GM18907 (cell line): Measurements from ENCODE around the gene C5orf47.

Experiments used
- ATAC-seq: cut with Tn5 transposase; IDR thresholded peaks from one replicate; pipeline ENCODE4 v1.9.1; 2021; ENCODE audit warnings: mild to moderate bottlenecking, moderate library complexity; ENCODE audit not compliant: unreplicated experiment

C5orf47 gene

DNA sequence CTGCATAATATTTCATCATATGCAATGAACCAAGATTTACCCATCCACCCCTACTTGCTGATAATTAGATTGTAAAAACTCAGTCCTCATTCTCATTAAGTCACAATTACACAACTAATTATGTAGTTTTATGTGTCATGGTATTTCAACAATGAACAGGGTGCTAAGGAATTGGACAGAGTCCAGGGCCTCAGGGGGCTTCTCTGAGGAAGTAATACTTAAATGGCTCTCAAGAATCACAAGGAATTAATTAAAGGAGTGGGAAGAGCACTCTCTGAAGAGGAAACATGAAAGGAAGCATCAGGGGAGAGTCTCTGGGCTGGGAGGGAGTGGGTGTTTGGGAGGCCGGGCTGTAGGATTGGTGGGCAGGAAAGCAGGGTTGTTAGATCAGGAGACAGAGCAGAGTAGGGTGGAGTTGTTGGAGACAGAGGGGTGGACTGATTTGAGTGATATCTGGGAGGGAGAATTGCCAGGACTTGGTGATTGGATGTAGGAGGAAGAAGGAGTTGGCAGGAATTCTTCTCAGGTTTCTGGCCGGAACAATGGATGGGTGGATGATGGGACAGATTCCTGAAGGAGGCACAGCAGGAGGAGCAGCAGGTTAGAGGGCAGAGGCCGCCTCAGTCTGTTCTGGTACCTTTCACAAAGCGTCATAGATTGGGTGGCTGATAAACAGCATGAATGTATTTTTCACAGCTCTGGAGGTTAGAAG is 33.6 kb downstream of the C5orf47 start:
- no peak for ATAC-seq

DNA sequence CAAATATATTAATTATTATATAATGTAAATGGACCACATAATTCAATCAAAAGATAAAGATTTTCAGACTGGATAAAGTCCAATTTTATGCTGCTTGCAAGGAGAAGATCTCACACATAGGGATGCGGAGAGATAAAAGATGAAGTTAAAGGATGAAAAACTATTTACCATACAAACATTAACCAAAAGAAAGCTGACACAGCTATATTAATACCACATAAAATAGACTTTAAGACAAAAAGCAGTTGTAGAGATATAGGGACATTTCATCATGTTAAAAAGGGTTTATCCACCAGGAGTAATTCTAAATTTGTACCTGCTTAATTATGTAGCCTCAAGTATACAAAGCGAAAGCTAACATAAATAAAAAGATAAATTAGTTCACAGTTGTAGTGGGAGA is 41.3 kb downstream of the C5orf47 start:
- no peak for ATAC-seq

DNA sequence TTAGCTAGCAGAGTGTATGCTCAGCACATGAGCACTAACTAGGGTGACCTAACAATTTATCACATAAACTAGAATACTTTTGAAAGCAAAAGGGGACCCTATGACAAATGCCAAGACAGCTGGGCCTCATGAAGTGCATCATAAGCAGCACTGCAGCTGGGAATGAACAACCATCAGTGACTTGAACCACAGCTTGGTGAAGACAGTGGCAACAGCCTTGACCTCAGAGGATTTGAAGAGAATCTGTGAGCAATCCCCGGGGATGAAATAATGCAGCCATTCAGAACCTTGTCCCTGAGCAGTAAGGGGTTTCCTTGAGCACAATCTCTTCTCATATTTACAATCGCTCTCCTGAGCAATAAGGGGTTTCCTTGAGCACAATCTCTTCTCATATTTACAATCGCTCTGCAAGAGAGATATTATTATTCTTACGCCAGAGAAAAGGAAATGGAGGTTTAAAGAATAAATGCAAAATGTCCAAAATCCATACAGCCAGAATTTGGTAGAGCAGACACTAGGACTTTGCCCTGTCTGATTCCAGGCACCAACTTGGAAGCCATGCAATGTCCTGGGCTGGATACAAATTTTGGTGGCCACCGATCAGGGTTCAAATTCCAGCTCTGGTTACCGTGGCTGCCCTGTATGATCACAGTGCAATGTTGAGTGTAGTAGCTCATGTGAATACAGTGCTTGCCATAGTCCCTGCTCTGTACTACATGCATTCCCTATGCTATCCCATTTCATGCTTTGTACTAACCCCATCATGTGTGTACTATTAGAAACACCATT is 55.7 kb downstream of the C5orf47 start:
- no peak for ATAC-seq

DNA sequence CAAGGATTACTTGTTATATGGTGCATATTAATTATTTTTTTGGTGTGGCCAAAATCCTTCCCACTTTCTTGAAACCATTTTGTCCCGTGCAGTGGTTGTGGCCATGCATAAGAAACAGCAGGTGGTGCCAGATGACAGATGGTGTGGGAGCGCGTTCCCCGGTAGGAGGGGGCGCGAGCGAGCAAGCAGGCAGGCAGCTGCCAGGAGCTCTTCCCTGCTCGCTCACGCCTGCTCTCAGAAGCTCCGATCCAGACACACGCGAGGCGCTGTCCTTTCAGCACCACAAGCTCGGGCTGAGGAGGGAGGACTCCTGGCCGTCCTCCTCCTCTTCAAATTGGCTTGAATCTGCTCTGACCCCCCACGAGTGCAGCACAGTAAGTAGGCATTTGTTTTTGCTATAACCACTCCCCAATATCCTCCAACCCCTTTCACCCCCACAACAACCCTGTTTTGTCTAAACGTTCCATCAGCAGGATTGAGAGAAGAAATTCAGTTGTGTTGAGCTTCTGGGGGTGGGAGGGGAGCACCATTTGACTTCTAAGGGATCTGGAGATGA is 56.6 kb downstream of the C5orf47 start, which contains the start of gene NSG2:
NSG2 (plus strand) TSS at position 237 of the 556 bp plus-strand sequence. CDS start 1,050 bp downstream, outside the sequence.
- peak; percentile 89 for ATAC-seq

DNA sequence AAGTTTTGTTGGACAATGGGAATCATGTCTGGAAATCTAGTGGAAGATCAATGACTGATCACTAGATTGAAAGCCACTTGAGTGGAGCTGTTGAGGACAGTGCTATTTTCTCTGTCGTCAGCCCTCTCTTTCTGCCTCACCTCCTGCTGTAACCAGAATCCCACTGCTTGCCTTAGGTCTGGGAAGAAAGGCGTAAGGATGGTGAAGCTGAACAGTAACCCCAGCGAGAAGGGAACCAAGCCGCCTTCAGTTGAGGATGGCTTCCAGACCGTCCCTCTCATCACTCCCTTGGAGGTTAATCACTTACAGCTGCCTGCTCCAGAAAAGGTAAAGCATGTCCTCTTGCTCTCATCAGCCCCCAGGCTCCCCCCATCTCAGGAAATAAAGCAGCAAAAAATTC is 57.6 kb downstream of the C5orf47 start:
- no peak for ATAC-seq

DNA sequence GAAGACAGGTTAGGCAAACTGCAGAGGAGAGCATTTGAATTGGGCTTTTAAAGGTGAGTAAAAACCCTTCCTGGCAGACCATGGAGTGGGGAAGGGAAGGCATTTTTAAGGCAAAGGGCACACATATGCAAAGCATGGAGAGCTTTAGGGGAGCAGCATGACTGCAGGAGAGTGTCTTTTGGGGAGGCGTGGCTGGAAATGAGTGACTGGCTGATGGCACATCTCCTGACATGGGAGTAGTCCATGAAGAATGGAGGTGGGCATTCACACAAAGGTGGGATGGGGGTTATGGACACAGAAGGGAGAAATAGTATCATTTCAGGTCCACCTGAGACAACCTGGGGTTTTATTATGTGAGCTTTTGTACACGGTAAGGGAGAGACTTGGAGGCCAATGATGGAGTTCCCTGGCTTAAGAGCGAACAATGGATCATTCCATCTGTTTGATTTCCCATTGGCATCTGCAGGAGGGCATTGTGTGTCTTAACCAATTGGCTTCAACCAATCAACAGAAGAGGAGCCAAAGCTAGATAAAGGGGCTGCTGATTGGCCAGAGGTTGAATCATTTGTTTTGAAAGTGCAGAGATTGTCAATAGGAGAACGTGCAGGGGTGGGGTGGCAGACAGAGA is 58.6 kb downstream of the C5orf47 start:
- ATAC-seq: no peak

DNA sequence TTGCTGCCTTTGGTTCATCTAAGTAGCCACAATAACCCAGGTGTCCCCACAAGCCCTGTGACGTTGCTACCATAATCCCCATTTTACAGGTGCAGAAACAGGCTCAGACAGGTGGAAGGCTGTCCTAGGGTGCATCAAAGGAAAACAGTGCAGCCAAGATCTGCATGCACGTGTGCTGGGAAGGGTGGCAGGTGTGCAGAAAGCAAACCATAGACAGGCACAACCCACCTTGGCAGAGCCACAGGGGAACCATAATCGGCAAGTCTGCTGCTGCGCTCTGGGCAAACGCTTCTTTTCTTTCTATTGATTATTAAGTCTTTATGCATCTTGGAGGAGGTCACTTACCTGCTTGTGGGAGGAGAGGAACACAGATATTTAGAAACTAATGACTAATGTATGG is 63.7 kb downstream of the C5orf47 start:
- ATAC-seq: no peak

DNA sequence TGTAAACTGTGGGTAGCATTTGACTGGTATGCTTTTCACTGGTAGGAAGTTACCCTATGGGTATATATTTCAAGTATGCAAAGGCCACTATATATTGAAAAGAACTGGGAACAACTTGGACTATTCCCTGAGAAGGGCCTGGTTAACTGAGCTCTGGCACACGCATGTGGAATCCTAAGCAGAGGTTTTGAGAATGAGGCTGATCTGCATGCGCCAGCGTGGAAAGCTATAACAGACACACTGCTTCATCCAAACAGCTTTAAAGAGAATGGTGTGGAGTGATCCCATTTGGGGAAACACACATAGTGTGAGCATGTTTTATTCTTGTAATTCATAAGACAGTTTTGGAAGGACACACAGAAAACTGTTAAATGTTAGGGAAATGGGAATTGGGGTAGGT is 64.9 kb downstream of the C5orf47 start:
- ATAC-seq: no peak
